CD4-positive, alpha-beta T cell treated with Interferon alpha-2 for 1 hour (primary cell): ENCODE results near the gene FUBP1.
"Not testable (repeated sequence)": the region's sequence is repeated elsewhere in the genome, so short reads cannot be mapped to it uniquely, and the experiment has no call there.

ENCODE experiments used
- DNase-seq, 2 donors: peaks; one replicate each; pipeline ENCODE4 v3.0.0-alpha.2; 2020 to 2022

Gene FUBP1

DNA sequence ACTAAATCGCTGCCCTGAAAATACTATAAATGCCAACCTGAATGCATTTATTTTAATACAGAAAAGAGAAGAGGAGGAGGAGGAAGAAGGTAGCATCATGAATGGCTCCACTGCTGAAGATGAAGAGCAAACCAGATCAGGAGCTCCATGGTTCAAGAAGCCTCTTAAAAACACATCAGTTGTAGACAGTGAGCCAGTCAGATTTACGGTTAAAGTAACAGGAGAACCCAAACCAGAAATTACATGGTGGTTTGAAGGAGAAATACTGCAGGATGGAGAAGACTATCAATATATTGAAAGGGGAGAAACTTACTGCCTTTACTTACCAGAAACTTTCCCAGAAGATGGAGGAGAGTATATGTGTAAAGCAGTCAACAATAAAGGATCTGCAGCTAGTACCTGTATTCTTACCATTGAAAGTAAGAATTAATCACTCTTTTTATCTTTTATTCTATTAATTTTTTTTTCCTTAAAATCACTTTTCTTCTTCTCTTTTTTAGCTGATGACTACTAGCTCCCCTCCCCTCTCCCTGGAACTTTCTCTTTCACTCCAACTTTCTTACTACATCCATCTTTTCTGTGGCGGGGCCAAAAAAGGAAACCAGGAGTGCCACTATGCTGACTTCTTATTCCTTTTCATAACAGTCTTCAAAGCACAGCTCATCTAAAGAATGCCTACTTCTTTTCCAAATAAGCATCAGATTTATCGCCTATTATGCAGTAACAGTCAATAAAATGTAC lies 36.3 kb downstream of the FUBP1 start:
- no peak for DNase-seq

DNA sequence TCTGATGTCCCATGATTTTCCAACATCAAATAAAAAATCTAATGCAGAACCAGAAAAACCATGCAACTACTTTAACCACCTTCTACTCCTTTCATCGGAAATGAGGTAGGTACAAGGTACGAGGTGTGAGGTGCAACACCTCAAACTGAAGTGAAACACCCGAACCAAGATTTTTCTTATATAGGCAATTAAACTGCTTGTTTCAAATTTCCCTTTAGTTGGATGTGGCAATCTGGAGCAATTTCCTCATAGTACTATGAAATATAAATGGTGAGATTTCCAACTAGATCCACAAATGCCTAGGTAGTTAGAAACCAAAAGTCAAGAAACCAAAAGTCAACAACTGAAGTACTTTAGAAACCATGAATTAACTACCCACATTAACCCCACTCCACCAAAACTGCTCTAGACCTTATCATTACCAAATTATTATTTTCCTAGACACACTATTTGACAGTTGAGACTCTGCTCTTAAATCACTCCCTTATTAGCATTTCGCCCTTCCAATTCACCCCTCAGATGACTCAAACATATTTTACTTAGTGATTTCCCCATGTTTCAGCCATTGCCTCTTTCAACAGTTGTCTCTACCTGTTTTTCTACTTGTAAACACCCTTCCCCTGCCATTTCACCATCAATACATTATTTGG lies 37.8 kb downstream of the FUBP1 start:
- no peak for DNase-seq

DNA sequence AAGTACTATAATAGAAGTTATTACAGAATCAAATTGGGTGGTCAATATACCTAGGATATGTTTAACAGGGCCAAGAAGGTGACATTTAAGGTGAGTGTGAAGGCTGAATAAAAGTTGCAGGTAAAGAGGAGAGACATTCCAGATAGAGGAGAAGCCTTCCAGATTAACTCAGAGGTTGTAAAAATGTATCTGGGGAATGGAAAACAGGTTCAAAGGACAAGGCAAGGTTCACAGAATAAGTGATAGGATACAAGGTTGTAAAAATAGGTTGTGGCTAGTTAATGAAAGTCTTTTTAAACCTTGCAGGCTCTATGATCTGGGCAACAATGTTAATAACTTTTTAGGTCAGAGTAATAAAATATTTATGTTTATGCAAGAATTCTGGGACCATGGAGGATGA lies 40.2 kb downstream of the FUBP1 start:
- no peak for DNase-seq

DNA sequence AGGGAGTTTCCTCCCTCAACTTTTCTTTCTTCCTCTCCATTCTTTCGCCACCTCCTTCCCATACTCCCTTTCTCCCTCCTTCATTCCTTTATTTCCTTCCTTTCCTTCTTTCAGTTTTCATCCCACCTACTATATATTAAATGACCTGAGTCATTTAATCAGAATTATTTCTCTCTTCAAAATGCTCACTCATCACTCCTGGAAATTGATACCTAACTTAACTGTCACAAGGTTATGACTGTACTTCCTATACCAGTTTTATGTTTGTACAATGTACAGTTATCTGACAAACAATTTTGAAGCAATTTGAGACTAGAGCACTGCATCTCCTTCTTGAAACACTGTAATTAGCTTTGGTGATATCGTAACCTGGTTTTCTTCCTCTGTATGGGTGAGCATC lies 49.1 kb downstream of the FUBP1 start:
- no peak for DNase-seq

DNA sequence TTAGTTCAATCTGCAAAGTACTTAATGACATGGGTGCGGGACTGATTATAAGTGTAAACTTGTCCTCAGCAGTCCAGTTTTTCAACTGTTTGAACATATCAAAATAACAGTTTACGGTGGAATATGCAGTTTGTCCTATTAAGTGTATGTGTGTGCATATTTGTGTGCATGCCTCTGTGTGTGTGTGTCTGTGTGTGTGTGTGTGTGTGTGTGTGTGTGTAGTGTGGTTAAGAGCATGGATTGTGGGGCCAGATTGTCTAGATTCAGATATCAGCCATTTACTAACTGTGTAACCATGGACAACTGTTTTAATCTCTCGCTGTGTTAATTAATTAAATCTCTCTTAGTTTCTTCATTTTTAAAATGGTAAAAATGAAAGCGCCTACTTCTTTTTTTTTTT lies 51.5 kb downstream of the FUBP1 start:
- DNase-seq = no peak

DNA sequence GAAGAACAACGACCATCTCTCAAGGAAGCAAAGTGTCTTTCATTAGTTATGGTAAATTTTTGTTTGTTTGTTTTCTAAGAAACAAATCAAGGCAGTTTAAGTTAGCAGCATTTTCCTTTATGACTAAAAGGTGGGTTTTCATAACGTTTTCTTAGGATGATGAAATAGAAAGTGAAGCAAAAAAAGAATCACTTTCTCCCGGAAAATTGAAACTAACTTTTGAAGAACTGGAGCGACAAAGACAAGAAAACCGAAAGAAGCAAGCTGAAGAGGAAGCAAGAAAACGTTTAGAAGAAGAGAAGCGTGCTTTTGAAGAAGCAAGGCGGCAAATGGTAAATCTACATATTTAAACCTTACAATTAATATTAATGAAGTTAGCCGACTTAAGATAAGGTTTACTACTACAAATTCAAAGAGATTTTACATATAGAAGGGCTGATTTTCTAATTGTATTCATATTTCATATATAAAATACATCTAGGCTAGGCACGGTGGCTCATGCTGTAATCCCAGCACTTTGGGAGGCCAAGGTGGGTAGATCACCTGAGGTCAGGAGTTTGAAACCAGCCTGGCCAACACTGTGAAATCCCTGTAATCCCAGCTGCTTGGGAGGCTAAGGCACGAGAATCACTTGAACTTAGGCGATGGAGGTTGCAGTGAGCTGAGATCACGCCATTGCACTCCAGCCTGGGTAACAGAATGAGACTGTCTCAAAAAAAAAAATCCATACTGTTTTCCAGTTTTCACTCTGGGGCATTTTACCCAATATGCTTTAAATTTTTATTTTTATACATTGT lies 52.1 kb downstream of the FUBP1 start:
- peak in 1 of 2 donors; percentile 41 for DNase-seq

DNA sequence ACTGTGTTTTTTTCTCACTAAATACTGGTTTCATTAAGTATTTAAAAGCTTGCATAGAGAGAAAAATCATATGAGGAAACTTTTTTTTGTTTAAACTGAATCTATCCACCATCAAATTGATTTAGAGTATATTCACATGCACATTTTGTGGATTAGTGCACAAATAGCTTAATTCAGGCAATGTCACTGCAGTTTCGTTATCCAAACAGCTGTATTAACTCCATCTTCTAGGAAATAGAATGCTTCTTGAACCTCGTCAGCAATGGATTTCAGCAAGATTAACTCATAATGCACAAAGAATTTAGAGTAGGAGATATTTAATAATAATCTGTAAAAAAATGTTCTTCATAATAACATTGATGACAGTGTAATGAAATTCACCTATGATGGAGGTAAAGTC lies 52.9 kb downstream of the FUBP1 start:
- no peak for DNase-seq

DNA sequence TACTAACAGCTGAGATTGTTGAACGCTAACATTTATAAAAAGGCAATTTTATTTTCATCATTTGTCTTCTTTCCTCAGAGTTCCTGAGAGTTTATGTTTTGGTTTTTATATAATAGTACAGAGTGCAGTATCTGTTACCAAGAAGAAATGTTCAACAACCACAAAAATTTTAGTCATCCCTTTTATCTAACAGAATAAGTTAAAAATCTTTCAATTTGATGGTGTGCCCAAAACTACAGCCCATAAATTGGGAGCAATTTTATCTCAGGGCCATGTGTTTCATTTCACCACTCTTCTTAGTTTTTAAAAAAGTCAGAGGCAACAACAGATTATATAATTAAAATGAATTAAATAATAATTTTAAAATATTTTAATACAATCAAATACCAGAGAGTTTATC lies 53.4 kb downstream of the FUBP1 start:
- no peak for DNase-seq

DNA sequence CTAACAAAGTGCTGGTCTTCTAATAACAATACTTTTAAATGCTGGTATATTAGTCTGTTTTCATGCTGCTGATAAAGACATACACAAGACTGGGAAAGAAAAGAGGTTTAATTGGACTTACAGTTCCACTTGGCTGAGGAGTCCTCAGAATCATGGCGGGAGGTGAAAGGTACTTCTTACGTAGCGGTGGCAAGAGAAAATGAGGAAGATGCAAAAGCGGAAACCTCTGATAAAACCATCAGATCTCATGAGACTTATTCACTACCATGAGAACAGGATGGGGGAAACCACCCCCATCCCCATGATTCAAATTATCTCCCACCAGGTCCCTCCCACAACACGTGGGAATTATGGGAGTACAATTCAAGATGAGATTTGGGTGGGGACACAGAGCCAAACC lies 60.0 kb downstream of the FUBP1 start:
- not testable (repeated sequence) for DNase-seq

DNA sequence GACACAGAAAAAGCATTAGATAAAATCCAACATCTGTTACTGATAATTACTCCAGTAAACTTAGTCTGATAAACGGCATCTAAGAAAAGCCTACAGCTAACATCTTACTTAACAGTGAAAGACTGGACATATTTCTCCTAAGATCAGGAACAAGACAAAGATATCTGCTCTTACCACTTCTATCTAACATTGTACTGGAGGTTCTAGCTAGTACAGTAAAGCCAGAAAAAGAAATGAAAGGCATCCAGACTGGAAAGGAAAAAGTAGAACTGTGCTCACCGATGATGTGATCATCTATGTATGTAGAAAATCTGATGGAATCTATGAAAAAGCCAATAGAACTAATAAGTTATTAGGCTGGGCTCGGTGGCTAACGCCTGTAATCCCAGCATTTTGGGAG lies 68.8 kb downstream of the FUBP1 start:
- no peak for DNase-seq

DNA sequence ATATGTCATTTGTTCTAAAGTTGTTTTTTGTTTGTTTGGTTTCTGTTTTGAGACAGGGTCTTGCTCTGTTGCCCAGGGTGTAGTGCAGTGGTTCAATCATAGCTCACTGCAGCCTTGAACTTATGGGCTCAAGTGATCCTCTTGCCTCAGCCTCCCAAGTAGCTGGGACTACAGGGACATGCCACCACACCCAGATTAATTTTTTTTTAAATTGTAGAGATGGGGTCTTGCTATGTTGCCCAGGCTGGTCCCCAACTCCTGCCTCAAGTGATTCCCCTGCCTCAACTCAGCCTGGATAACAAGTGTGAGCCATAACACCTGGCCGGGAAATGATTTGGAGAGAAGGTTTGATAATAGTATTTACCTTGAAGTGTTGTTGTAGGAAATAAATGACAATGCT lies 72.2 kb downstream of the FUBP1 start:
- no peak for DNase-seq

DNA sequence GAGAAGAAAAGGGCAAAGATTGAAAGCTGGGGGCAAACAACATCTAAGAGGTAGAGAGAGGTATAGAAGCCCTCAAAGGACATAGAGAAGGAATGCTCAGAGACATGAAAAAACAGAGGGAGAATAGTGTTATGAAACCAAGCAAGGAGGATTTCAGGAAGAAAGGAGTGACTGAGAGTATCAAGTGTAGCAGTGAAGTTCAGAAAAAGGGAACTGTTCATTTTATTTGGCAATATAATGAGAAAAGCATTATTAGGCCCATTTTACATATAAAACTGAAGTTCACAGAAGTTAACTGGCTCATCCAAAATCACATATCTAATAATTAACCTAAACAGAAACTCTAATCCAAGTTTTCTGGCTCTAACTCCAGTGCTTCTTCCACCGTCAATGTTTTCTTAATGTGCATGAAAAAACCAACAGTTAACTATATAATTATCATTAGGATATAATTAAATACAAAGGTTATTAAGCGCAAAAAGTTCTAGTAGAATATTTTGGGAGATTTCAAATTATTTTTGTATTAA lies 72.8 kb downstream of the FUBP1 start:
- DNase-seq = no peak

DNA sequence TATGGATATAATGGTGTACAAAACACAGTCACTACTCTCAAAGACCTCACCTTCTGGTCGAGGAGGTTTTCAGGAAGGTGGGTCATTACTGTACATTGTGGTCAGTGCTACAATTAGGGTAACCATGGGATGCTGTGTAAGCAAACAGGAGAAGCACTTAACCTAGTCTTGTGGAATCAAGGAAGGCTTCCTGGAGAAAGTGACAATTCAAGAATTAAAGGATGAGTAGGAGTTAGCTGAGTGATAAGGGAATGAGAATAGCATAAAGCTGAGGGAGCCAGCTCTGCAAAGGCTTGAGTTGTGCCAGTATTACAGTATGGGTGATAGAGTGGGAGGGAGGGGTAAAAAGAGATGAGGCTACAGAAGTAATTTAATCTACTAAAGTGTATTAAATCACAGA lies 73.3 kb downstream of the FUBP1 start:
- no peak for DNase-seq

DNA sequence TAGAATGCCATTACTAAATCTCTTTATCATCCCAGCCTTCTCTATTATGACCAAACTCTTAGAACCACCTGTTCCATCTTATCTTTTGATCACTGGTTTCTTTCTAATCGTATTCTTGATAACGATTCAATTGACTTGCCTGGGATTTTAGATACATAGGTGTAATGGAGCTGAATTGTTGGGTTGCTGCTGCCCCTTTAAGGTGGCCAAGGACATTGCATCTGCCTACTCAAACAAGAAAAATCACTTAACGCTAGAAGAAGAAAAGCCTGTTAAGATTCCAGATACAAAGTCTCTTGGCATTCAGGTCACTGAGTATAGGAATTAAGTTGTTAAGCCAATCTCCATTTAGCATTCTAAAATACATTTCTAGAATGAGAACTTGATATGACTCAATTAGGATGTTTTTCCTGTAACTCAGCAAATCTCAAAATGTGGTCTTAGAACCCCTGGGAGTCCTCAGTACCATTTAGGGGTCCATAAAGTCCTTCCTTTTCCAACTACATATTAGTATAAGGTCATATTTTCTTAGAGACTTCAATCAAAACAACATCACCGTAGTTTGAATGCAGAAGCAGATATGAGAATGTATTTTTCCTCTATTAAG lies 78.1 kb downstream of the FUBP1 start:
- DNase-seq = no peak

DNA sequence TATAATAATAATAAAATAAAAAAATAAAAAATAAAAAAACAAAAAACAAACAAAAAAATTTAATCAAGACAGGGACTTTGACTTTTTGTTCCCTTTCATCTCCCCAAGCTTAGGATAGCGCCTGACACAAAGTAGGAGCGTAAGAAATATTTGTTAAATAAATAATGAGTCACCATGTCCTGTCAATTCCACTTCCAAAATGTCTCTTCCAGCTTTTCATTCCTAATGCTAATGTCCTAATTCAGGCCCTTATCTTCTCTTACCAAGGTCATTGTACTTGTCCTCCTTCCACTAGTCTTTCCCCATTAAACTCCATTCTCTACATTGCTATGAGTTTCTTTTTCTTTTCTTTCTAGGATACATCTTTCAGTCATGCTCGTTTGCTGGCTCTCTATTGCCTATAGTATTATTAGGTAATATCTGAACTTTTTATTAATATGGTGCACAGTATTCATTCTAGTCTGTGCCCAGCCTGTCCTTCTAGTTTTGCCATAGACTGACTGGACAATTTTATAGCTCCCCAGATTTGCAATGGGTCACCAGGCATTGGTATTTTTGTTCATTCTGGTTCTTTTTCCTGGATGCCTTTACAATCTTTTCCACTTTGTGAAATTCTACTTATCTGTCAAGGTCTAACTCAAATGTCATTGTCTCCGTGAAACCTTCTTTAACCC lies 79.1 kb downstream of the FUBP1 start:
- DNase-seq = no peak
